A549 (cell line): ENCODE results near the gene LAMB3. TPM values are rescaled to one million over a fixed set of nuclear protein-coding genes. Genes with fewer than 3 reads are reported as not detected.

Source experiments
- ATAC-seq, 2 experiments: fragments of 200-7000 bp in 1 of 2; fragments of >200 bp in 1 of 2; cut with Nextera tagmentation in 1 of 2; cut with Tn5 transposase in 1 of 2; 3 replicates each; pipeline versions ENCODE4 v1.8.0 to v1.9.1; 2018 to 2020; ENCODE audit warnings: mild to moderate bottlenecking in 1 of 2, moderate library complexity in 1 of 2
- CTCF ChIA-PET: fragments of 300-600 bp; sonication (Branson Sonifier 250); formaldehyde crosslinking; extraction: SDS; loops from one replicate; lab custom pipeline; 2021; ENCODE audit warnings: antibody characterized with exemption, inconsistent platforms; lab: Yijun Ruan, JAX
- POLR2A ChIA-PET: fragments of 350-600 bp; formaldehyde crosslinking; extraction: SDS; loops from one replicate; lab custom pipeline; 2021; ENCODE audit warnings: antibody characterized with exemption, inconsistent platforms; lab: Yijun Ruan, JAX
- DNase-seq, 2 experiments: peaks; one replicate each; pipeline versions ENCODE4 v3.0.0 to v3.0.0-alpha.2; 2011 to 2016; ENCODE audit warnings: low read depth in 1 of 2, low spot score in 1 of 2
- FAIRE-seq: peaks from 2 replicates; lab custom pipeline; 2011; peaks lifted over from hg19 to GRCh38; lab: Jason Lieb, UNC
- H3K27ac ChIP-seq, 2 experiments: fragments of >200 bp; sonication (Bioruptor Twin); formaldehyde crosslinking; 3 replicates each; pipeline ENCODE4 v1.5.1; 2016 to 2017
- H3K4me1 ChIP-seq: fragments of >200 bp; sonication (Bioruptor Twin); formaldehyde crosslinking; 3 replicates; pipeline ENCODE4 v1.6.1; 2016
- H3K4me2 ChIP-seq: fragments of >200 bp; sonication (Bioruptor Twin); formaldehyde crosslinking; 3 replicates; pipeline ENCODE4 v1.6.1; 2016
- H3K4me3 ChIP-seq: fragments of >200 bp; sonication (Bioruptor Twin); formaldehyde crosslinking; 3 replicates; pipeline ENCODE4 v1.5.1; 2016
- H3K9me3 ChIP-seq: fragments of >200 bp; sonication (Bioruptor Twin); formaldehyde crosslinking; 3 replicates; pipeline ENCODE4 v1.6.1; 2016
- BHLHE40 ChIP-seq: IDR thresholded peaks from 2 replicates; pipeline ENCODE4 v1.6.1; 2012; ENCODE audit warnings: low read depth, low read length, inconsistent platforms
- CEBPB ChIP-seq, 2 experiments: fragments of >200 bp in 1 of 2; sonication (Bioruptor Twin) in 1 of 2; formaldehyde crosslinking in 1 of 2; IDR thresholded peaks; 2 replicates each; pipeline ENCODE4 v1.6.1; 2012 to 2016
- CHD4 ChIP-seq: fragments of 200-600 bp; sonication (generic); IDR thresholded peaks from 2 replicates; pipeline ENCODE4 v1.6.1; 2016; ENCODE audit warnings: antibody characterized with exemption, mild to moderate bottlenecking, borderline replicate concordance
- EP300 ChIP-seq, 2 experiments: fragments of >200 bp; sonication (Bioruptor Twin); formaldehyde crosslinking; IDR thresholded peaks; 2 replicates in 1 of 2; 3 replicates in 1 of 2; pipeline ENCODE4 v1.6.1; 2016 to 2017
- FOSB ChIP-seq: fragments of 250-450 bp; sonication (Bioruptor Pico); IDR thresholded peaks from 2 replicates; pipeline ENCODE4 v1.5.0; 2020; ENCODE audit warnings: mild to moderate bottlenecking, moderate library complexity
- GATA3 ChIP-seq: IDR thresholded peaks from 2 replicates; pipeline ENCODE4 v1.6.1; 2012; ENCODE audit warnings: borderline replicate concordance
- HEYL ChIP-seq: fragments of 250-450 bp; sonication (Bioruptor Pico); IDR thresholded peaks from 2 replicates; pipeline ENCODE4 v1.8.0; 2021; ENCODE audit warnings: mild to moderate bottlenecking, moderate library complexity
- HOXB13 ChIP-seq: fragments of 250-450 bp; sonication (Bioruptor Pico); IDR thresholded peaks from 2 replicates; pipeline ENCODE4 v1.5.0; 2020; ENCODE audit warnings: low read depth, mild to moderate bottlenecking, moderate library complexity
- MAZ ChIP-seq: fragments of 150-350 bp; IDR thresholded peaks from 2 replicates; pipeline ENCODE4 v1.6.1; 2014; ENCODE audit warnings: antibody characterized with exemption, low read depth, low read length, borderline replicate concordance
- NFE2L2 ChIP-seq: fragments of 150-350 bp; conservative IDR thresholded peaks from 2 replicates; pipeline ENCODE4 v1.6.1; 2014; ENCODE audit warnings: low read length
- RCOR1 ChIP-seq: fragments of 150-350 bp; IDR thresholded peaks from 2 replicates; pipeline ENCODE4 v1.6.1; 2014; ENCODE audit warnings: antibody characterized with exemption, low read length, low read depth
- SMC3 ChIP-seq: fragments of >200 bp; sonication (Bioruptor Twin); formaldehyde crosslinking; IDR thresholded peaks from 3 replicates; pipeline ENCODE4 v1.6.1; 2018; ENCODE audit warnings: inconsistent platforms
- TP53 ChIP-seq: fragments of 250-450 bp; sonication (Bioruptor Pico); IDR thresholded peaks from 2 replicates; pipeline ENCODE4 v1.5.0; 2021; ENCODE audit warnings: mild to moderate bottlenecking, moderate library complexity
- WGBS: methylation state at CpG from one replicate; pipeline ENCODE4 v1.1.6; 2017; ENCODE audit errors: missing lambda C conversion rate; 5-methylcytosine and 5-hydroxymethylcytosine counted together
- polyA plus RNA-seq, 4 experiments: library from polyadenylated mRNA; depleted of rRNA in 3 of 4; stranded (reverse); fragments of >200 nt; fragmentation: RNase III in 1 of 4; extraction: RNeasy Plus Mini Kit Qiagen cat#74134 plus additional on column Dnase treatment in 1 of 4; gene quantifications; 2 replicates in 3 of 4; 3 replicates in 1 of 4; pipeline ENCODE4 v1.2.3, GENCODE V29; 2011 to 2017
- TF ChIP-seq, protein P1 (sequence below): fragments of 450-650 bp; IDR thresholded peaks from 2 replicates; pipeline ENCODE4 v1.6.1; 2014; ENCODE audit warnings: antibody characterized with exemption

Gene LAMB3
- polyA plus RNA-seq, 2 of the 4 experiments (the other 2 are of a cell fraction) = 7.3 to 9.1 TPM

DNA sequence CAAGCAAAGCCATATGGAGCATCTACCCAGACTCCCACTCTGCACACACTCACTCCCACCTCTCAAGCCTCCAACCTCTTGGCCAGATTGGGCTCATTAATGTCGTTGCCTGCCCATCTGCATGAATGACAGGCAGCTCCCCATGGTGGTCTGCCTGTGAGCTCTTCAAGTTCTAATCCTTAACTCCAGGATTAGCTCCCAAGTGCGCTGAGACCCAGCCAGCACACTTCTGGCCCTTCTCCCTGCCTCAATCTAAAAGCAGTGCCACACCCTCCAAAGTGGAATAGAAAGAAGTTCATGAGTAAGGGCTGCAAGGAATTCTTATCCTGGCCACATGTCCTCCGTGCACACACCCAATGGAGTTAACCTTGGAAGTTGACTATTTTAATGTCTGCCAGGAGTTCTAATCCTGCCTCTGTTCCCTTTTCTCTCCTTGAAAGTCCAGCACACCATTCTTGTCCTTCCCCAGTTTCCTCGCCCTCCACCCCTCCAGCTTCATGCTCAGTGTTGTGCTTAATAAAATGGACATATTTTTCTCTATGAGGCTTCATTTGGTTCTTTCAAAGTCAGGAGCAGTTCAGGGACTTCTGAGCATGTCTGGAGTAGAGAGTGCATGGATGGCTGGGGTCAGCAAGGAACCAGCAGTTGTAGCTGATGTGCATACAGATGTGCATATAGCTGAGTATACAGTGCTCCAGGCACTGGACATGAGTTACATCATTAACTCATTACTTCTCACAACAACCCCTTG is 38.6 kb downstream of the LAMB3 start:
- no peak for FAIRE-seq
- Histone ChIP-seq H3K4me3 (no peak overlapping the region), H3K9me3 (no peaks in the 10 kb centered on the region)
- POLR2A ChIA-PET = no interaction called here
- TF ChIP-seq MAZ (no peak), GATA3 (no peak), FOSB (no peak), RCOR1 (no peak), CHD4 (no peak), TP53 (CRISPR knock-in tag) (no peak), HEYL (CRISPR knock-in tag) (no peak), EP300 (IDR thresholded peaks at IDR 0.05) (no peak), BHLHE40 (no peak), CEBPB (IDR thresholded peaks at IDR 0.05) (no peak)
- TF ChIP-seq, protein P1, sequence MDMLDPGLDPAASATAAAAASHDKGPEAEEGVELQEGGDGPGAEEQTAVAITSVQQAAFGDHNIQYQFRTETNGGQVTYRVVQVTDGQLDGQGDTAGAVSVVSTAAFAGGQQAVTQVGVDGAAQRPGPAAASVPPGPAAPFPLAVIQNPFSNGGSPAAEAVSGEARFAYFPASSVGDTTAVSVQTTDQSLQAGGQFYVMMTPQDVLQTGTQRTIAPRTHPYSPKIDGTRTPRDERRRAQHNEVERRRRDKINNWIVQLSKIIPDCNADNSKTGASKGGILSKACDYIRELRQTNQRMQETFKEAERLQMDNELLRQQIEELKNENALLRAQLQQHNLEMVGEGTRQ = no peak
- TF ChIP-seq, all 56 proteins: peak for 0
- DNase-seq = no peak
- ATAC-seq = no peak
- peaks cover 8% of the 10 kb centered on the region; the same call in 1 of the 3 replicates for H3K4me1 ChIP-seq
- 54% methylated on average over 4 of the region's 4 CpGs for WGBS
- H3K27ac ChIP-seq = no peak overlapping the region
- CTCF ChIA-PET = interaction anchor here (1.1 to 2.5 kb wide), 6 partner anchors 8 to 80 kb away, joined by 3 to 7 read pairs (median 4); no protein-coding TSS in a partner anchor
- H3K4me2 ChIP-seq = no peak overlapping the region

DNA sequence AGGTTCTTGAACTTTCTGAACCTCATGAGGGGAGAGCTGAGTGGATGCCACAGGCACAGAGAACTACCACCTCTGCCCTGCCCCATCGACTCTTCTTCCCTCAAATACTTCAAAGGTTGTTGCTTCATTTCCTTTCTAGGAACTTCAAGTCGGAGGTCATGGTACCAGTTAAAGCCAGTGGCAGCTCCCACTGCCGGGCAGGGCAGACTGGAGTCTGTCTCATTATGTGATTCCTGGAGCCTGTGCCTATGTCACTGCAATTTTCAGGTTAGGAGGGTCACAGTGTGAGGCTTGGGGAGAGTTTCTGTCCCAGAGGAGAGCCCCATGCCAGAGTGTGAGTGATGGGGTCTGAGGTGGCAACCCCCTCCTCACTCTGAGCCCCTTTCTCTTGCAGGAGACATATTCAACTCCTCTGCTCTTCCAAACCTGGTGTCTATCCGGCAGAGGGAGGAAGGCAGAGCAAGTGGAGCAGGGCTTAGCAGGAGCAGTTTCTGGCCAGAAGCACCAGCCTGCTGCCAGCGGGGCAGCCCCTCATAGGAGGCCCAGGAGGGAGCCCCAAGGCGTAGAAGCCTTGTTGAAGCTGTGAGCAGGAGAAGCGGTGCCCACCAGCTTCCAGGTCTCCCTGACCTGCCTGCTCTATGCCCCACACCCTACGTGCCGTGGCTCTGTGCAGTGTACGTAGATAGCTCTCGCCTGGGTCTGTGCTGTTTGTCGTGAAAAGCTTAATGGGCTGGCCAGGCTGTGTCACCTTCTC is 39.4 kb downstream of the LAMB3 start:
- FAIRE-seq = no peak
- no peaks in the 10 kb centered on the region for H3K9me3 ChIP-seq
- H3K4me2 ChIP-seq = no peak overlapping the region
- ChIA-PET CTCF (interaction anchor here (1.2 to 2.5 kb wide), 6 partner anchors 10 to 81 kb away, joined by 3 to 7 read pairs (median 6); no protein-coding TSS in a partner anchor), POLR2A (no interaction called here)
- H3K27ac ChIP-seq = no peak overlapping the region
- TF ChIP-seq CEBPB (IDR thresholded peaks at IDR 0.05) = no peak
- TF ChIP-seq FOSB = no peak
- TF ChIP-seq GATA3 = no peak
- no peak for TF ChIP-seq HOXB13 (CRISPR knock-in tag)
- TF ChIP-seq NFE2L2 = no peak
- no peak for DNase-seq
- no peak for ATAC-seq
- H3K4me1 ChIP-seq = peaks cover 10% of the 10 kb centered on the region; the same call in 1 of the 3 replicates
- 65% methylated on average over 9 of the region's 12 CpGs for WGBS
- H3K4me3 ChIP-seq = no peak overlapping the region

- no peak for TF ChIP-seq BHLHE40
- no peak for TF ChIP-seq SMC3
- ChIA-PET CTCF (interaction anchor here (1.0 to 5.9 kb wide), 10 partner anchors 10 to 82 kb away, joined by 3 to 31 read pairs (median 6); no protein-coding TSS in a partner anchor), POLR2A (no interaction called here)
- FAIRE-seq (no peak), ATAC-seq (peak in 1 of 2 experiments; percentile 38; a peak in 3 of 6 replicates), DNase-seq (no peak)
- Histone ChIP-seq H3K27ac (no peak overlapping the region), H3K4me2 (no peak overlapping the region), H3K4me1 (peaks cover 18% of the 10 kb centered on the region; the same call in 2 of the 3 replicates), H3K4me3 (no peak overlapping the region), H3K9me3 (no peaks in the 10 kb centered on the region)
- 88% methylated on average over 10 of the region's 13 CpGs for WGBS
Measured at GRCh38 chr1:209611771-209612570, 40.3 kb downstream of the LAMB3 start.

DNA sequence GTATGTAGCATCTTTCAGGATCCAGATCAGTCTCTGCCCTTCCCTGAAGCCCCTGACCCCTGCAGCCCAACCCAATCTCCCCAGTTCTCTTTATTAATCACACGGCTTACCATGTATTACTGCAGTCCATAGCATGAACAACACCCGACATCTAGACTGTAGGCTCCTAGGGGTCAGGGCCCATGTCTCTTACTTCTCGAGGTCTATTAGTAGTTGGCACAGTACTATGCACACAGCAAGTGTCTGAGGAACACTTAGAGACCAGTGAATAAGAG is 41.7 kb downstream of the LAMB3 start:
- ATAC-seq (no peak), FAIRE-seq (no peak), DNase-seq (no peak)
- Histone ChIP-seq H3K27ac (no peak overlapping the region), H3K9me3 (no peaks in the 10 kb centered on the region), H3K4me2 (no peak overlapping the region), H3K4me1 (peaks cover 20% of the 10 kb centered on the region; the same call in 2 of the 3 replicates), H3K4me3 (no peak overlapping the region)
- TF ChIP-seq SMC3 = no peak
- 64% methylated on average over 3 of the region's 3 CpGs for WGBS
- CTCF ChIA-PET = interaction anchor here (0.8 to 5.9 kb wide), 9 partner anchors 9 to 137 kb away, joined by 3 to 31 read pairs (median 4); no protein-coding TSS in a partner anchor
- POLR2A ChIA-PET = no interaction called here
